ENCODE results near the gene HTR2C.
"Not testable (repeated sequence)": the region's sequence is repeated elsewhere in the genome, so short reads cannot be mapped to it uniquely, and the experiment has no call there.

The HTR2C gene

DNA sequence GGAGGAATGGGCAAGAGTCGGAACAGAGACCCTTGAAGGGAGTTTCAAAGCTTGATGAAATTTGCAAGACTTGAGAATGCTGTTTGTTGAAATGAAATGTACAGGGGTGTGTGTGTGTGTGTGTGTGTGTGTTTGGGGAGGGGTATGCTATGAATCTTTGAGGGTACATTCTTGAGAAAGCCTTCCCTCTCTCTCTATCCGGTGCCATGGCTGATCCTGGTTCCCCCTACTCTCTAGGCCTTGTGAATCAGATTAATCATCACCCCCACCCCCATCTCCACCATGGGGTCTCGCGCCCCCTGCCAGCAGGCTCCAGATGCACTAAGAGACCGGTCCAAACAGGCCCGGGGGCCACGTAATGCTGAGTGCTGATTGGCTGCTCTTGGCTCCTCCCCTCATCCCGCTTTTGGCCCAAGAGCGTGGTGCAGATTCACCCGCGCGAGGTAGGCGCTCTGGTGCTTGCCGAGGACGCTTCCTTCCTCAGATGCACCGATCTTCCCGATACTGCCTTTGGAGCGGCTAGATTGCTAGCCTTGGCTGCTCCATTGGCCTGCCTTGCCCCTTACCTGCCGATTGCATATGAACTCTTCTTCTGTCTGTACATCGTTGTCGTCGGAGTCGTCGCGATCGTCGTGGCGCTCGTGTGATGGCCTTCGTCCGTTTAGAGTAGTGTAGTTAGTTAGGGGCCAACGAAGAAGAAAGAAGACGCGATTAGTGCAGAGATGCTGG is at the start of gene HTR2C:
TSS of gene HTR2C (plus strand) at position 441 of the 729 bp plus-strand sequence. CDS start 142,851 bp downstream, outside the sequence.
- DNase-seq = no peak

DNA sequence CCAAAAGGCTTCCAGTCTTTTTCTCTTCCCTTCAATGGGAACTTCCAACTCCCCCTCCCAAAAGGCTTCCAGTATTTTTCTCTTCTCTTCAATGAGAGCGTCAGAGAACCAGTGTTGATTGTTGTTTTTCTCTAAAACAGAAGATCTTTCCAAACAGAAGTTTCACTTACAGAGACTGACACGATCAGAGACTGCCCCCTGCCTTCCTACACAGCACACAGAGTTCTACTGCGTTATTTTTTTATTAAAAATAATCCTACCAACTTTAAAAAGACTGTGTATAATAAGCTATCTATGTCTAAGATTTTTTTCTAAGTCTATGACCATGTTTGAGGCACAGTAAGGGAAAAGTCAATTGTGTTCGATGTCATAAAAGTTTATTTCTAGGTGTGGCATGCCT is 3.5 kb upstream of the HTR2C start:
- DNase-seq = no peak

- no peak for DNase-seq
These were observed 2.2 kb upstream of the HTR2C start for GRCh38 chrX:114581528-114582263.

DNA sequence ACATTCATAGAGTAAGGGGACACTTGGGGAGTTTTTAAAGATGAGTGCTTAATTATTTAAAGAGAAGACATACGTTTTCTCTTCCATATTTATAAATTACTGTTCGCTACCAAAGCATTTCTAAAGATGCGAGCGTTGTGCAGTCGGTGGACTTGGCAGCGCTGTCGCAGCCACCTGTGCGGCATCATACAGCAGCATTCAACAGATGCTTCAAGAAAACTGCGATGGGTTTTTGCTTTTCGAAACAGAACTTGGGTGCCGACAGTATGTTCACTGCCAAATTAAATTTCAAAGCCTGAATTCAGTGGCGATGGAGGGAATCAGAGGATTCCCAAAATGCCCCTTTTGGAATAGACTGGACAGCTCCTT is 1.6 kb upstream of the HTR2C start:
- no peak for DNase-seq

- no peak for DNase-seq
These were observed 1.0 kb upstream of the HTR2C start for GRCh38 chrX:114582698-114583395.

DNA sequence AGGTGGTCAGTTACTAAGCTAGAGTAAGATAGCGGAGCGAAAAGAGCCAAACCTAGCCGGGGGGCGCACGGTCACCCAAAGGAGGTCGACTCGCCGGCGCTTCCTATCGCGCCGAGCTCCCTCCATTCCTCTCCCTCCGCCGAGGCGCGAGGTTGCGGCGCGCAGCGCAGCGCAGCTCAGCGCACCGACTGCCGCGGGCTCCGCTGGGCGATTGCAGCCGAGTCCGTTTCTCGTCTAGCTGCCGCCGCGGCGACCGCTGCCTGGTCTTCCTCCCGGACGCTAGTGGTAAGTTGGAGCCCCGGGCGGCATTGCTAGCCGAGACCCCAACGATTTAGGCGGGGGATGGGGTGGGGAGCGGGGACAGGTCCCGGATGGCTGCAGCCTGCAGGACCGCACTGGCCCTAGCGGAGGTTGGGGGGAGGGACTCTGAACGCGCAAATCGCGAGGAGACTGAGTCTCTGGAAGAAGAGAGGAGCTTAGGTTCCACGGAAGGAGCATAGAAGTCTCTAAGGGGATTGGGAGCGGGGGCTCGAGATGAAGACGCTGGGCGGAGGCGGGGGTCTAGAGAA is 573 bp downstream of the HTR2C start:
- no peak for DNase-seq

DNA sequence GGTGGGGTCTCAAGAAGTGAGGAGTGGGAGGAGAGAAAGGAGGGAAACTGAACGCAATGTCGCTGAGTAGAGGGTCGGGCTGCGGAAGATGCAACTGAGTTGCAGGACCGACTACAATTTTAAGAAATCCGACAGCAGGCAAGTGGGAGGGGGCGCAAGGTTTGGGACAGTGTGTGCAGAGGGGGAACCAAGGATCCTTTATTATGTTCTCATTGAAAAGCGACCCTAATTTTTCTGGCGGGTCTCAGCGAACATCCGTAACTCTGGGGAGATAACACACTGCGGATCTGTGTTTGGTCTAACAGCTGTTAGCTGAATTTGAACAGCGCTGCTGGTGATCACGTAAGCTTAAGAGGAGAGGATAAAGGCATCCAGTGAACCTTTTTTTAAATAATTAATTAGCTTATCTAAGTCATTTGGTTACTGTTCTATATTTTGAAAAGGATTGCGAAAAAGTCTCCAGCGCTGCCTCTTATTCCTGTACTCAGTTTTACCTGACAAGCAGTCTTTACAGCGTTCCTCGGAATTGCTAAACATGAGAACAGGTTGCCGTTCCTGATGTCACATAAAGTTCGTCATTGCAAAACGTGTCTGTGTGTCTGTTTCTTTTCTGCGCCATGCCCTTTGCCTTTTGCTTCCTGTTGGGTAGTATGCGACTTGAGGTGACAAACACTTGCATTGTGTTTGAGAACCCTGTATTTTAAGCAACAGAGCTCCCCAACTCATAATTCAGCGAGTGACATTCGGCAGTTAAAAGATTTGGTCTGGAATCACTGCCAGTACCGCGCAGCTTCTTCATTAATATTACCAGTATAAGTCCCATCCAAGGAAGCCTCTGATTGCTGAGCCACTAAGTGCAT is 1.3 kb downstream of the HTR2C start:
- no peak for DNase-seq

- no peak for DNase-seq
These were observed 7.2 kb downstream of the HTR2C start for GRCh38 chrX:114591121-114591520.

DNA sequence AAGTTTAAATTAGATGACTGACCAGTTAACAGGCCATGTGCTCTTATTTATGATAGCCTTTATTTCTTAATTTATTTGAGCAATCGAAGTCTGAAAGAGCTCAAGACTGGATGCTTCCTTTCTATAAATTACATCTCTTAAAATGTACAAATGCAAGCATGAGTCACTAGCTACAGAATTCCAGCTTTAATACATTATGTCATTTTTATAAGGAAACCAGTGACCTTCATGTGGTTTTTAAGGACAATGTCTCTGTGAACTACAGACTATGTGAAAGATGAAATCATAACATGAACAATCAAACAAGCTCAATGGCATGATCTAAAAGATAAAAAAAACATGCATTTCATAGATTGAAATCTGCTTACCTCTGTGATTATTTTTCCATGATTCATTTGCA is 15.4 kb downstream of the HTR2C start:
- DNase-seq = no peak

- no peak for DNase-seq
These were observed 16.0 kb downstream of the HTR2C start for GRCh38 chrX:114599911-114600310.

GRCh38 chrX:114606619-114607018 is 22.7 kb downstream of the HTR2C start:
- DNase-seq = not testable (repeated sequence)

DNA sequence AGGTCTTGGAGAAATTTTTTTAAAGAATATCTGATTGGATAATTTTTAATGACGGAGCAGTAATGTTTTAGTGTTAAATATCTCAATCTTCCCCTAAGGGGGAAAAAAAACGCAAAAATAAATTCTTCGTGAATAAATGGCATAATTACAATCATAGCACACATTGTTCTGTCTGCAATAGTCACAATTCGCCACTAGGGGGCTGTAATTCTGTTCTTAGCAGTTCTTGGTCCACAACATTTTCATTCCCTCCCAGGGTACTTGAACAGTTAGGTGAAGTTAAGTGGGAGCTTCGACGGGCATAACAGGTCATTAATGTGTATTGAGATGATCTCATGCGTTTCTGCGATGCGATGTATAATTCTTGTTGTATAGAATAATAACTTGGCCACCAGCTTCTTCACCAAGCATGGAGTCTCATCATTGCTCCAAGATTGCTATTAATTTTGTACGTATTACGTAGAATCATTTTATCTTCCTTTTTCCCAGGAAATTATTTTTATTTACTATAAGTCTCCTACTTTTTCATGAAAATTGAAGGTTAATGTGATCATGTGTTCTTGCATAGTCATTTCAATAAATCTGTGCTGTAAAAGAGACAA is 27.2 kb downstream of the HTR2C start:
- no peak for DNase-seq

- no peak for DNase-seq
These were observed 31.9 kb downstream of the HTR2C start for GRCh38 chrX:114615765-114616164.

DNA sequence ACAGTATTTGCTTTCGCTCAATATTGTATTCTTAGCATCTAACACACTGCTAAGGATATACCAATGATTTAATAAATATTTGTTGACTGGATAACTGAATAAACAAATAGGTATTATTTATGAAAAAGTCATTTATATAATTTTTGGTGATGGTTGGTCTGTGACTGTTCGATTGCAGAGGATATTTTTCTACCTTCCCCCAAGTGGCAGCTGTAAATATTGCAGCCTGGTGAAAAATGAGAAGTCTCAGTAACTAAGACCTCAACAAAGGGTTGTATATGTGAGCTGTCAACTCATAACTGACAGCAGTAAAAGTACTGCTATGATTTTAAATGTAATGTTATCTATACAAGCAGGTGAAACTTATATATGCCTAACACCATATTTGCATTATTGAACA is 36.0 kb downstream of the HTR2C start:
- DNase-seq = no peak

DNA sequence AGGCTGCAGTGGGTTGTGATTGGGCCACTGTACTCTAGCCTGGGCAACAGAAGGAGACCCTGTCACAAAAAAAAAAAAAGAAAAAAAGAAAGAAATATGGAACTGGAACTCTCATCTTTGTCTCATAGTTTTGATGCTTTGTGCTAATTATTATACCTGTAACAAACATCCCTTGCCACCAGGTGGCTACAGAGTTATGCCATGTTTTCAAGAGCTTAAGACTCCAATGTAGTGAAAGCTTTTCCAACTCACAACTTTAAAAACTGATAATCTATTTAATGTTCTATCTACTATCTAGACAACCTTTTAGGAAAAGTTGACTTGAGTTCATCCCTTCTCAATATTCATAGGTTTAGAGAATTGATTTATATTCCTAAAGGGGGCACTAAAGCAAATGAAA is 42.4 kb downstream of the HTR2C start:
- no peak for DNase-seq

DNA sequence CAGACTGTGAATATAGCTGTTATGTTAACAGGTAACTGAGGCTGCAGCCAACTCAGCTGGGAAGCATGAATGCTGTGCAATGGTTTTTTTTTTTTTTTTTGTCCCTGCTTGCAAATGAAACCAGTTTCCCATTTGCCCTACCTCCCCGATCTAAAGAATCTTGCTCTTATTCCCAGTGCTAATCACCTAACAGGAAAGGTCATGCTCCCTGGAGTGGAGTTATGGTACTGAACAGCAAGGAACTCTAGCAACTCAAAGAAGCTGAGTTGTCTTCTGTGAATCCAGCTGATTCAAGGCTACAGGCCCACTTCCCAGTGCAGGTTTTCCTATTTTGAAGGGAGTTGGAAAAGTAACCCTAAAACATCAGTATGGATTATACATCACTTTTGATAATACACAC is 52.1 kb downstream of the HTR2C start:
- DNase-seq = no peak

- no peak for DNase-seq
These were observed 66.5 kb downstream of the HTR2C start for GRCh38 chrX:114650351-114650750.

DNA sequence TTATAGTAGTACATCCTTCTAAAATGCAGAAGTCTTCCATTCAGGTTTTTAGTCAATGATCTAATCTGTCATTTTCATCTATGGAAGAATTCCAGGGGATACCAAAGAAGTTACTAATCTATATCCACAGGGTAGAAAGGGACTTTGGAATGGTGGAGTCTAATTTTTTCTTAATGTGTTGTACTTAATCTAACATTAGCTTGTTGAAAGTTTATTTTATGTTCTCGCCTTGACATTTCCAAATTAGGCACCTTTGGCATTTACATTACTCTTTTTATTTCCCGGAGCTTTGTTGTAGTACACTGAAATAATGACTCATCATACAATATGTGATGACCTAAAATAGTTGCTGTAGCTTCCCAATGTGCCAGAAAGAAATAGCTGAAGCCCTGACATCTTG is 91.5 kb downstream of the HTR2C start:
- DNase-seq = no peak

- DNase-seq = not testable (repeated sequence)
These were observed 116.6 kb downstream of the HTR2C start for GRCh38 chrX:114700533-114700932.

DNA sequence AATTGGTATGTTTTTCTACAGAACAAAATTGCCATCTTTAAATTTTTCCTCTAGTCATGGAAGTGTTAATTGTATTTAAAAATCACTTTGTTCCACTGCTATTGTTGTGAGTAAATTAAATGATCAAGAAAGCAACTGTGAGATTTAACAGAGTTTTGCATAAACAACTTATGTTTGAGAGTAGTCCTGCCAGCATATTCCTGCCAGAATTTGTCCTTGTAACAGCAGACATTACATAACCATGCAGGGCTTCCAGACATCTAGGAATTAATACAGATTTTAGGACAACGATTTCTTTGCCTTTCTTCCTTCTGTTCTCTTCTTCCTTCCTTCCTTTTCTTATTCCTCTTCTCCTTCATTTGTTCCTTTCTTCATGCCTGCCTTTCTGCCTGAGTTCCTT is 125.5 kb downstream of the HTR2C start:
- DNase-seq = no peak

DNA sequence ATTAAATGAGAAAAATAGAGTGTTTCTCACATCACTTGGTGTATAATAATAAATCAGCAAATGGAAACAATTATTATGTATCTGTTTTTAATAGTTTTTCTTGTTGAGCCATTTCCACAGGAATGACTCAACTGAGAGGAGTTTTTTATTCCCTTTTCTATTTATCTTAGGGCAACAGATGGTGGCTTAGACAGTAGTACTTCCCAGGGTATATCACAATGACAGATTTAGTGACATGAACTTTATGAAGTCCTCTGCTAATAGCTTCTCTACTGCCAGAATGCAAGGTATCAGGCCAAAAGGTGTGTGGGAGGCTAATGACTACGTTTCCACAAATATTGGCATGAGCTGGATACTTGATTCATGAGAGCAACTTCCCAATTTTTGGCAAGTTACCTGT is 126.7 kb downstream of the HTR2C start:
- DNase-seq = no peak

GRCh38 chrX:114712466-114712865 is 128.6 kb downstream of the HTR2C start:
- DNase-seq = no peak
